ENCODE results near the gene VAV2. TPM values are rescaled to one million over a fixed set of nuclear protein-coding genes. Genes with fewer than 3 reads are reported as not detected.

VAV2 gene
- total and polyA plus RNA-seq, 12 donors, result 2.9 to 7.1 (median 5.0) TPM

GRCh38 chr9:133976191-133976861 is 15.8 kb downstream of the VAV2 start:
- DNase-seq, result no peak
- TF ChIP-seq, protein P1, sequence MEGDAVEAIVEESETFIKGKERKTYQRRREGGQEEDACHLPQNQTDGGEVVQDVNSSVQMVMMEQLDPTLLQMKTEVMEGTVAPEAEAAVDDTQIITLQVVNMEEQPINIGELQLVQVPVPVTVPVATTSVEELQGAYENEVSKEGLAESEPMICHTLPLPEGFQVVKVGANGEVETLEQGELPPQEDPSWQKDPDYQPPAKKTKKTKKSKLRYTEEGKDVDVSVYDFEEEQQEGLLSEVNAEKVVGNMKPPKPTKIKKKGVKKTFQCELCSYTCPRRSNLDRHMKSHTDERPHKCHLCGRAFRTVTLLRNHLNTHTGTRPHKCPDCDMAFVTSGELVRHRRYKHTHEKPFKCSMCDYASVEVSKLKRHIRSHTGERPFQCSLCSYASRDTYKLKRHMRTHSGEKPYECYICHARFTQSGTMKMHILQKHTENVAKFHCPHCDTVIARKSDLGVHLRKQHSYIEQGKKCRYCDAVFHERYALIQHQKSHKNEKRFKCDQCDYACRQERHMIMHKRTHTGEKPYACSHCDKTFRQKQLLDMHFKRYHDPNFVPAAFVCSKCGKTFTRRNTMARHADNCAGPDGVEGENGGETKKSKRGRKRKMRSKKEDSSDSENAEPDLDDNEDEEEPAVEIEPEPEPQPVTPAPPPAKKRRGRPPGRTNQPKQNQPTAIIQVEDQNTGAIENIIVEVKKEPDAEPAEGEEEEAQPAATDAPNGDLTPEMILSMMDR (IDR thresholded peaks at IDR 0.05), result no peak
- no peak for ATAC-seq
- Histone ChIP-seq H3K27ac (no peak overlapping the region), H3K9me3 (no peaks in the 10 kb centered on the region), H3K4me1 (peaks cover 2 to 37% (median 18%) of the 10 kb centered on the region in 9 donors), H3K4me3 (no peak overlapping the region), H3K36me3 (no peaks in the 10 kb centered on the region), H3K27me3 (no peaks in the 10 kb centered on the region)
- WGBS, 2 donors, result 93% methylated on average over 17 of the region's 17 CpGs
- intact Hi-C loops (cut with DNase I), result no loop called here

- no peak overlapping the region for H3K4me3 ChIP-seq
- WGBS, 2 donors, result 97 to 98% methylated on average over 3 of the region's 3 CpGs
- no peak for DNase-seq
- no peaks in the 10 kb centered on the region for H3K9me3 ChIP-seq
- TF ChIP-seq, protein P1 (IDR thresholded peaks at IDR 0.05), result no peak
- H3K27me3 ChIP-seq, result no peaks in the 10 kb centered on the region
- peaks cover 2 to 36% (median 18%) of the 10 kb centered on the region in 9 donors for H3K4me1 ChIP-seq
- no peak for ATAC-seq
- intact Hi-C loops (cut with DNase I), result no loop called here
- H3K36me3 ChIP-seq, result no peaks in the 10 kb centered on the region
- H3K27ac ChIP-seq, result no peak overlapping the region
These were observed 16.6 kb downstream of the VAV2 start for GRCh38 chr9:133975511-133975910.

DNA sequence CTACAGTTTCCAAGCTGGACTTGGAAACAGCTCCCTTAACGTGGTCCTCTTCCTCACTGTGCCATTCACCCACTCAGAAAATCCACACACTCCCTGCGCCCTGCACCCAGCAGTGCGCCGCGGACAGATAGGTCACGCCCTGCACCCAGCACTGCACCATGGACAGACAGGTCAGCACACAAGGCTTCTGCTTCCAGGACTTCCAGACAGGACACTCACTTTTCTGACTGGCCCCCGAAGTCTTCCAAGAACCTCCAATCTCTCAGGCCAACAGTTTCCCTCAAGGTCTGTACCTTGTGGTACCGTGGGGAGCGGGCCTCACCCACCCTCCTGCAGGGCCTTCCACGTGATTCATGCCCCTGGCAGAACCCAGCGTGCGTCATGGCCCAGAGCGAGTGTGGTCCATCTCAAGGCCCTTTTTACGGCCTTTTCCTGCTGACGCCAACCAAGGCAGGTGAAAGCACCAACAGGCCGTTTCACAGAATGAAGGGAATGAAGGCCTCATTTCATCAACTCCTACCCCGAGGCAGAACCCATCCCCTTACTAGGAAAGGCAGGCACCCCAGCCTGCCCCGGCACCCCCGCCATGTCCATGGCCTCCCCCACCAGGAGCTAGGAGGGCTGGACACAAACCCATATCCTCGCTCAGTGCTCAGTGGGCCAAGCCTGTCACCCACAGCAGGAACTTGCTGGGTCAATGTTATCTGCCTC is 17.3 kb downstream of the VAV2 start:
- Histone ChIP-seq H3K27me3 (no peaks in the 10 kb centered on the region), H3K4me3 (no peak overlapping the region), H3K27ac (no peak overlapping the region), H3K4me1 (peaks cover 2 to 29% (median 12%) of the 10 kb centered on the region in 9 donors), H3K9me3 (no peaks in the 10 kb centered on the region), H3K36me3 (no peaks in the 10 kb centered on the region)
- DNase-seq (no peak), ATAC-seq (no peak)
- TF ChIP-seq, protein P1 (IDR thresholded peaks at IDR 0.05), result no peak
- WGBS, 2 donors, result 90 to 97% methylated on average over 20 of the region's 20 CpGs
- intact Hi-C loops (cut with DNase I), result no loop called here

DNA sequence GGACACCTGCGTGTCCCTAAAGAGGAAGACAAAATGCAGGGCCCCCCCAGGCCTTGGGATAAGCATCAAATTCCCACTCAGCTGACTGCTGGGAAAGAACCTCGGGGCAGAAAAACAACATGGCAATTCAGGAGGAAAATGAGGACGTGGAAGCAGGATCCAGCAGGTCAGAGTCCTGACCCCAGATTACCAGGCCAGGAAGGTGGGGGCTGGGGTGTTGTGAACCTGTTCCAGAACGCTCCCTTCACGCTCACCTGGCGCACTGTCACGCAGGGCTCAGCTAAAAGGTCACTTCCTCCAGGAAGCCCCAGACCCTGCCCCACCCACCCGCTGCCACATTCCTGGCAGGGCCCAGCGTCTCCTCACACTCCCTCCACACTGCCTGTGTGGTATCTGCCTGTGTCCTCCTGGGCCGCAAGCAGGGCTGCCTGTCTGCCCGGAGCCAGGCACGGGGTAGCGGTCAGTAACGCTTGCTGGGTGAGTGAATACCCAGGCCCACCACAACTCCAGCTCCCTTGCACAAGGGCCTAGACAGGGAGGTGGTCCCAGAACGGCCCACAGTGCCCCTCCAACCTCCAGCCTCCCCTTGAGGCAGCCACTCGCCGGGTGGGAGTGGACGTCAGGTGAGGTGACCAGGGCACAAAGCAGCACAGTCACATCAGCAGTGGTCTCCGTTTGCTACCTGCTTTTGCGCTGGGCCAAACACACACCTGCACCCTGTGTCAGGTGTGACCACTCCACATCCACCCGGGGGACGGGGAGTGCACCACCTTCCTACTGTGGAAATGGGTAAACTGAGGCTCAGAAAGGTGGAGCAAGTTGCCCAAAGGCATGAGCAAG is 18.1 kb downstream of the VAV2 start:
- no peaks in the 10 kb centered on the region for H3K27me3 ChIP-seq
- no peaks in the 10 kb centered on the region for H3K36me3 ChIP-seq
- intact Hi-C loops (cut with DNase I), result no loop called here
- WGBS, 2 donors, result 80 to 84% methylated on average over 22 of the region's 22 CpGs
- DNase-seq (no peak), ATAC-seq (no peak)
- no peaks in the 10 kb centered on the region for H3K9me3 ChIP-seq
- peaks cover 0 to 21% (median 5%) of the 10 kb centered on the region in 9 donors for H3K4me1 ChIP-seq
- no peak overlapping the region for H3K27ac ChIP-seq
- TF ChIP-seq, protein P1 (IDR thresholded peaks at IDR 0.05), result no peak
- H3K4me3 ChIP-seq, result no peak overlapping the region
